HG02885 (cell line): ENCODE measurements around the gene CEP135.
"Not testable (repeated sequence)": the region's sequence is repeated elsewhere in the genome, so short reads cannot be mapped to it uniquely, and the experiment has no call there.

Experiments
- ATAC-seq: cut with Tn5 transposase; IDR thresholded peaks from one replicate; pipeline ENCODE4 v1.9.1; 2021; ENCODE audit warnings: mild to moderate bottlenecking; ENCODE audit not compliant: unreplicated experiment, poor library complexity

CEP135 gene

GRCh38 chr4:55948726-55949481 lies at the start of gene CEP135:
TSS of gene CEP135 (plus strand) at chr4:55948945. CDS start at chr4:55952131, 3,186 bp downstream.
- ATAC-seq: peak; percentile 79

GRCh38 chr4:55902677-55903076 lies 46.1 kb upstream of the CEP135 start:
- ATAC-seq: no peak

- ATAC-seq: no peak
These were observed 45.2 kb upstream of the CEP135 start for GRCh38 chr4:55903577-55903976.

GRCh38 chr4:55904576-55904975 lies 44.2 kb upstream of the CEP135 start:
- no peak for ATAC-seq

- ATAC-seq: no peak
These were observed 42.4 kb upstream of the CEP135 start for GRCh38 chr4:55906323-55906722.

GRCh38 chr4:55906989-55907388 lies 41.8 kb upstream of the CEP135 start:
- ATAC-seq: no peak

GRCh38 chr4:55907469-55907868 lies 41.3 kb upstream of the CEP135 start:
- ATAC-seq: peak; percentile 42

GRCh38 chr4:55910140-55910539 lies 38.6 kb upstream of the CEP135 start:
- ATAC-seq: no peak

- ATAC-seq: no peak
These were observed 36.5 kb upstream of the CEP135 start for GRCh38 chr4:55912249-55912648.

- ATAC-seq: no peak
These were observed 28.2 kb upstream of the CEP135 start for GRCh38 chr4:55920571-55920970.

- no peak for ATAC-seq
These were observed 27.7 kb upstream of the CEP135 start for GRCh38 chr4:55921093-55921492.

- ATAC-seq: no peak
These were observed 23.5 kb upstream of the CEP135 start for GRCh38 chr4:55925241-55925640.

GRCh38 chr4:55926610-55927009 lies 22.1 kb upstream of the CEP135 start:
- ATAC-seq: no peak

- ATAC-seq: no peak
These were observed 20.8 kb upstream of the CEP135 start for GRCh38 chr4:55927803-55928437.

- ATAC-seq: no peak
These were observed 19.9 kb upstream of the CEP135 start for GRCh38 chr4:55928846-55929245.

GRCh38 chr4:55931043-55931442 lies 17.7 kb upstream of the CEP135 start:
- ATAC-seq: no peak

- no peak for ATAC-seq
These were observed 16.9 kb upstream of the CEP135 start for GRCh38 chr4:55931833-55932232.

- no peak for ATAC-seq
These were observed 16.2 kb upstream of the CEP135 start for GRCh38 chr4:55932511-55932910.

GRCh38 chr4:55933611-55934010 lies 15.1 kb upstream of the CEP135 start:
- ATAC-seq: no peak

GRCh38 chr4:55935907-55936306 lies 12.8 kb upstream of the CEP135 start:
- not testable (repeated sequence) for ATAC-seq

- no peak for ATAC-seq
These were observed 10.3 kb upstream of the CEP135 start for GRCh38 chr4:55938481-55938880.

- no peak for ATAC-seq
These were observed 9.3 kb upstream of the CEP135 start for GRCh38 chr4:55939421-55939820.
